ENCODE measurements around the gene CORO1C.

CORO1C gene

DNA sequence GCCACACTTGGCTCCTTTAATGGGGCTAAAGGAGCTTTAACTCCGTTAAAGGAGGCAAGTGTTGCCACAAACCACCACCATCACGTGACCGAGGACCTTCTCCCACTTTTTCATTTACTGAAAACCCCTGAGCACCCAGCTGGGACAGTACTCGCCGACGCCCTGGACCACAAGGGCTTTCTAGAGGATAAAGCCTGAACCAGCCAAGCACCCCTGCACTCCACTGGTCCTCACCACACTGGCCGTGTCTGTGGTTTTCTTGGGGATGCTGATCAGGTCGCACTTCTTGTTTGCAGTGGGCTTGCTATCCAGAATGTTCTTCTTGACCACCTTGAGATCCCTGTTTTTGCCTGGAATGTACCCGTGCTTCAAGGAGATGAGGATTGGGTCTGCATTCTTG lies 82.9 kb downstream of the CORO1C start:
- H3K9ac ChIP-seq (ENCODE audit: low read length) = no peak overlapping the region

GRCh38 chr12:108647585-108648287 lies 83.6 kb downstream of the CORO1C start:
- Histone ChIP-seq H3K4me3 (ENCODE audit: low read depth, low read length) (no peak overlapping the region), H3K4me2 (ENCODE audit: low read length) (no peak overlapping the region), H4K8ac (ENCODE audit: low read depth, low read length) (no peak overlapping the region), H2BK5ac (ENCODE audit: low read depth, low read length, poor library complexity) (peak overlapping the region; percentile 18), H2BK12ac (ENCODE audit: low read length) (peak overlapping the region; percentile 5), H3K79me1 (ENCODE audit: low read length) (peaks cover 6% of the 10 kb centered on the region), H2AK5ac (ENCODE audit: low read length) (no peak overlapping the region), H3K36me3 (ENCODE audit: control insufficient read depth in 1 of 2, insufficient read depth in 2 of 2, low read length in 2 of 2) (peaks cover 35 to 48% of the 10 kb centered on the region in 2 experiments), H4K91ac (ENCODE audit: low read depth, low read length) (peak overlapping the region; percentile 53), H2BK120ac (ENCODE audit: insufficient read depth, low read length, poor library complexity) (peak overlapping the region; percentile 23), H4K12ac (ENCODE audit: low read depth, low read length) (no peak overlapping the region), H3K79me2 (ENCODE audit: control insufficient read depth, insufficient read depth, low read length, poor library complexity) (no peaks in the 10 kb centered on the region), H3K4ac (ENCODE audit: low read depth, low read length) (no peak overlapping the region), H3K14ac (ENCODE audit: low read length) (no peak overlapping the region), H3K27me3 (ENCODE audit: insufficient read depth, low read length) (no peaks in the 10 kb centered on the region), H3K9ac (ENCODE audit: low read length) (no peak overlapping the region), H3K27ac (ENCODE audit: low read depth, low read length) (no peak overlapping the region), H3K18ac (ENCODE audit: low read length) (peak overlapping the region; percentile 54), H2AFZ (ENCODE audit: insufficient read depth, low read length, poor library complexity) (no peak overlapping the region), H3K4me1 (ENCODE audit: control insufficient read depth in 1 of 2, insufficient read depth in 2 of 2, low read length in 2 of 2) (peaks cover 13 to 26% of the 10 kb centered on the region in 2 experiments), H3K23ac (ENCODE audit: low read length) (peak overlapping the region; percentile 55), H3K9me3 (ENCODE audit: insufficient read depth, low read depth, low read length) (peaks cover 1% of the 10 kb centered on the region)
- WGBS (ENCODE audit: extremely low coverage, insufficient coverage, insufficient read length) = no CpG with 5 or more reads among the region's 11 CpGs
- no peak for DNase-seq

More for the DNA sequence above, 82.9 kb downstream of the CORO1C start:
- Histone ChIP-seq H2BK120ac (ENCODE audit: insufficient read depth, low read length, poor library complexity) (peak overlapping the region; percentile 29), H3K4me2 (ENCODE audit: low read length) (no peak overlapping the region), H2AFZ (ENCODE audit: insufficient read depth, low read length, poor library complexity) (no peak overlapping the region), H3K27me3 (ENCODE audit: insufficient read depth, low read length) (no peaks in the 10 kb centered on the region), H2AK5ac (ENCODE audit: low read length) (peak overlapping the region; percentile 36), H3K79me1 (ENCODE audit: low read length) (peaks cover 6% of the 10 kb centered on the region), H4K8ac (ENCODE audit: low read depth, low read length) (no peak overlapping the region), H3K4ac (ENCODE audit: low read depth, low read length) (peak overlapping the region; percentile 13), H4K91ac (ENCODE audit: low read depth, low read length) (peak overlapping the region; percentile 53), H4K12ac (ENCODE audit: low read depth, low read length) (no peak overlapping the region), H3K23ac (ENCODE audit: low read length) (no peak overlapping the region), H3K14ac (ENCODE audit: low read length) (peak overlapping the region; percentile 52), H3K79me2 (ENCODE audit: control insufficient read depth, insufficient read depth, low read length, poor library complexity) (no peaks in the 10 kb centered on the region), H3K9me3 (ENCODE audit: insufficient read depth, low read depth, low read length) (peaks cover 1% of the 10 kb centered on the region), H2BK12ac (ENCODE audit: low read length) (peak overlapping the region; percentile 58), H3K4me1 (ENCODE audit: control insufficient read depth in 1 of 2, insufficient read depth in 2 of 2, low read length in 2 of 2) (peaks cover 13 to 26% of the 10 kb centered on the region in 2 experiments), H3K27ac (ENCODE audit: low read depth, low read length) (peak overlapping the region; percentile 9), H3K36me3 (ENCODE audit: control insufficient read depth in 1 of 2, insufficient read depth in 2 of 2, low read length in 2 of 2) (peaks cover 35 to 48% of the 10 kb centered on the region in 2 experiments), H2BK5ac (ENCODE audit: low read depth, low read length, poor library complexity) (peak overlapping the region; percentile 34), H3K4me3 (ENCODE audit: low read depth, low read length) (no peak overlapping the region), H3K18ac (ENCODE audit: low read length) (peak overlapping the region; percentile 41)
- no peak for DNase-seq
- no CpG with 5 or more reads among the region's 9 CpGs for WGBS (ENCODE audit: extremely low coverage, insufficient coverage, insufficient read length)

DNA sequence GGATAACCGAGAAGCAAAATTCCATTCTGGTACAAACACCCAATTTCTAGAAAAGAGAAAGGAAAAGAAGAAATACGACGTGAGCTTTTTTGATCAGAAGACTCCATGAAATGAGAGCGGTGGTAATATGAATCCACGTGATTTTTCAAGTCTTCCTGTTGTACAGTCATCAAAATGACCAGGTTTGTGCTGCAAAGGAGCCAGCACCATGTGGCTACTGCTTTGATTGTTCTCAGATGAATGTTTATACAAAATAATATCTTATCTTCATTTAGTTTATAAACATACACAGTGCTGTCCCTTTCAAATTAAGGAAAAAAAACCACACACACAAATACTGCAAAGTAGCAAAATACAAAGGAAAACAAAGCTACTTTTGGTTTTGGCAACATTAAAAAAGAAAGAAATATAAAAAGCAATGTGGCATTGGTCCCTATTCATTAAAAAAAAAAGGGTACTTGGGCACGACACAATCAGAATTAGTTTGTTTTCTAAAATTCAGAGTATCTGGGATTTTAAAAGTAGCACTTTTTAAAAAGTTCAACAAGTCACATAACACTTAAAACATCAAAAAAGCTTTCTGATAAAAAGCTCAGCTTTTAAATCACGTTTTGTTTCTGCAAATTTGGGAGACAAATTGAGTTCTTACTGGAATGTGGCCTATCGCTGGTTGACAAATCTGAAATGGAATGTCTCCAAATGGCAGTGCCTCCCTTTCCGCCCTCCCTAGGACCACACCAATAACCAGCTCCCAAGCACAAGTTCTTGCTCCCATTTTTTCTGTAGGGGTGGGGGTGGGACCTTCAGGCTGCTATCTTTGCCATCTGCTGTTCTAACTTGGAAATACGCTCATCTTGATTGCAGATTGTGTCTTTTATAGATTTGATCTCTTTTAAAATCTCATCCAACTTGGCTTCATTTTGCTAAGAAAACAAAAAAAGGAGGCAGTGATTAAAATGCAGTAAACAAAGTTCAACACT lies 84.4 kb downstream of the CORO1C start:
- Histone ChIP-seq H3K9me3 (ENCODE audit: insufficient read depth, low read depth, low read length) (peaks cover 1% of the 10 kb centered on the region), H3K9ac (ENCODE audit: low read length) (no peak overlapping the region), H2AK5ac (ENCODE audit: low read length) (no peak overlapping the region), H3K4me3 (ENCODE audit: low read depth, low read length) (no peak overlapping the region), H3K79me2 (ENCODE audit: control insufficient read depth, insufficient read depth, low read length, poor library complexity) (no peaks in the 10 kb centered on the region), H3K36me3 (ENCODE audit: control insufficient read depth in 1 of 2, insufficient read depth in 2 of 2, low read length in 2 of 2) (peaks cover 38 to 47% of the 10 kb centered on the region in 2 experiments), H3K4me2 (ENCODE audit: low read length) (no peak overlapping the region), H2BK120ac (ENCODE audit: insufficient read depth, low read length, poor library complexity) (no peak overlapping the region), H3K14ac (ENCODE audit: low read length) (no peak overlapping the region), H4K91ac (ENCODE audit: low read depth, low read length) (peak overlapping the region; percentile 42), H3K27me3 (ENCODE audit: insufficient read depth, low read length) (no peaks in the 10 kb centered on the region), H4K12ac (ENCODE audit: low read depth, low read length) (no peak overlapping the region), H2BK12ac (ENCODE audit: low read length) (no peak overlapping the region), H2BK5ac (ENCODE audit: low read depth, low read length, poor library complexity) (no peak overlapping the region), H3K27ac (ENCODE audit: low read depth, low read length) (no peak overlapping the region), H3K4me1 (ENCODE audit: control insufficient read depth in 1 of 2, insufficient read depth in 2 of 2, low read length in 2 of 2) (peaks cover 18 to 28% of the 10 kb centered on the region in 2 experiments), H3K23ac (ENCODE audit: low read length) (no peak overlapping the region), H3K18ac (ENCODE audit: low read length) (no peak overlapping the region), H2AFZ (ENCODE audit: insufficient read depth, low read length, poor library complexity) (no peak overlapping the region), H3K4ac (ENCODE audit: low read depth, low read length) (no peak overlapping the region), H3K79me1 (ENCODE audit: low read length) (peaks cover 6% of the 10 kb centered on the region), H4K8ac (ENCODE audit: low read depth, low read length) (no peak overlapping the region)
- no peak for DNase-seq
- WGBS (ENCODE audit: extremely low coverage, insufficient coverage, insufficient read length) = no CpG with 5 or more reads among the region's 10 CpGs

DNA sequence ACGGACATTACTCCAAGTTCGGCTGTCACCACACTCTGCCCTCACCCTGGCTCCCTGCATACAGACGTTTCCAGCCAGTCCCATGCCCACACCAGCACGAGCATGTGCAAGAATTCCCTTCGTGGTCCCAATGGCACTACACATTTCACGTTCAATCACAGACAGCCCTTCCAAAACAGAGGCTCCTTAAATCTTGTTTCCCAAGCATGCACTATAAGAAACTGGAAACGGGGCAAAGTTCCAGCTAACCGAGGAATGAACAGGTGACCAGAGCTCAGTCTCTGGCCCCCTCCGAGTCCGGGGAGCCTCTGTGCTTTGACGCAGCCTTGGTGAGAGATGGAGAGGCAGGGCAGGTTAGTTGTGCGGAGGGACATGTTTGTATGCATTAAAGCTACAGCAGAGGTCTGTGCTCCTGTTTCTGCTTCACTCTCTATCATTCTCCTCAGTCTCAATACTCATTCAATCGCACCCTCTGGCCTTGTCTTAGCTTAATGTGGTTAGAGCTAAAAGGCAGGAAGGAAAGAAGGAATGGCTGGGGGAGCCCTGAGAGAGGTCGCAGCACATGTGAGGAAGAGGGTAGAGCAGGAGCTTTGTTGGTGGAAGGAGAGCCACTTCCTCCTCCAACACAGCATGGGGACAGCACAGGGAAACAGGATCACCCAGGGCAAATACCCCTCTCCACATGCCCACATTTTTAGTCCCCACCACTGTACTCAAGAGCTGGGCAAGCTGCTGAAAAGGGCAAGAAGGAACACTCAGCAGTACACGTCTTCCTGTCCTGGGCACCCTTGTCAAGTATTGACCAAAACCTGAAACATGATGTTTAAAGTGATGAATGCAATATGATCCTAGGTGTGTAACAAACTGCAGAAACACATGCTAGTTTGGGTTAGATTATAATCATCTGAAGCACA lies 85.4 kb downstream of the CORO1C start:
- no peak overlapping the region for H2BK12ac ChIP-seq (ENCODE audit: low read length)
- no peak for DNase-seq
- H3K79me2 ChIP-seq (ENCODE audit: control insufficient read depth, insufficient read depth, low read length, poor library complexity) = no peaks in the 10 kb centered on the region
- H3K4ac ChIP-seq (ENCODE audit: low read depth, low read length) = no peak overlapping the region
- no peak overlapping the region for H4K91ac ChIP-seq (ENCODE audit: low read depth, low read length)
- H3K9me3 ChIP-seq (ENCODE audit: insufficient read depth, low read depth, low read length) = peaks cover 1% of the 10 kb centered on the region
- H3K4me2 ChIP-seq (ENCODE audit: low read length) = no peak overlapping the region
- no peak overlapping the region for H3K23ac ChIP-seq (ENCODE audit: low read length)
- no peak overlapping the region for H3K14ac ChIP-seq (ENCODE audit: low read length)
- no peak overlapping the region for H2AFZ ChIP-seq (ENCODE audit: insufficient read depth, low read length, poor library complexity)
- no peak overlapping the region for H3K18ac ChIP-seq (ENCODE audit: low read length)
- H3K36me3 ChIP-seq (ENCODE audit: control insufficient read depth in 1 of 2, insufficient read depth in 2 of 2, low read length in 2 of 2) = peaks cover 33 to 44% of the 10 kb centered on the region in 2 experiments
- no peaks in the 10 kb centered on the region for H3K27me3 ChIP-seq (ENCODE audit: insufficient read depth, low read length)
- H4K8ac ChIP-seq (ENCODE audit: low read depth, low read length) = no peak overlapping the region
- peaks cover 6% of the 10 kb centered on the region for H3K79me1 ChIP-seq (ENCODE audit: low read length)
- no peak overlapping the region for H2AK5ac ChIP-seq (ENCODE audit: low read length)
- no peak overlapping the region for H3K9ac ChIP-seq (ENCODE audit: low read length)
- peaks cover 20 to 33% of the 10 kb centered on the region in 2 experiments for H3K4me1 ChIP-seq (ENCODE audit: control insufficient read depth in 1 of 2, insufficient read depth in 2 of 2, low read length in 2 of 2)
- no peak overlapping the region for H4K12ac ChIP-seq (ENCODE audit: low read depth, low read length)
- H3K4me3 ChIP-seq (ENCODE audit: low read depth, low read length) = no peak overlapping the region
- WGBS (ENCODE audit: extremely low coverage, insufficient coverage, insufficient read length) = no CpG with 5 or more reads among the region's 15 CpGs
- H2BK120ac ChIP-seq (ENCODE audit: insufficient read depth, low read length, poor library complexity) = no peak overlapping the region
- H2BK5ac ChIP-seq (ENCODE audit: low read depth, low read length, poor library complexity) = no peak overlapping the region
- H3K27ac ChIP-seq (ENCODE audit: low read depth, low read length) = no peak overlapping the region
